LNCAP (cell line): ENCODE data around the gene KRT16.

Experiments used
- TF ChIP-seq, protein P1 (sequence below): fragments of 450-650 bp; IDR thresholded peaks from 2 replicates; pipeline ENCODE4 v1.5.1; 2017; ENCODE audit warnings: mild to moderate bottlenecking

Gene KRT16

DNA sequence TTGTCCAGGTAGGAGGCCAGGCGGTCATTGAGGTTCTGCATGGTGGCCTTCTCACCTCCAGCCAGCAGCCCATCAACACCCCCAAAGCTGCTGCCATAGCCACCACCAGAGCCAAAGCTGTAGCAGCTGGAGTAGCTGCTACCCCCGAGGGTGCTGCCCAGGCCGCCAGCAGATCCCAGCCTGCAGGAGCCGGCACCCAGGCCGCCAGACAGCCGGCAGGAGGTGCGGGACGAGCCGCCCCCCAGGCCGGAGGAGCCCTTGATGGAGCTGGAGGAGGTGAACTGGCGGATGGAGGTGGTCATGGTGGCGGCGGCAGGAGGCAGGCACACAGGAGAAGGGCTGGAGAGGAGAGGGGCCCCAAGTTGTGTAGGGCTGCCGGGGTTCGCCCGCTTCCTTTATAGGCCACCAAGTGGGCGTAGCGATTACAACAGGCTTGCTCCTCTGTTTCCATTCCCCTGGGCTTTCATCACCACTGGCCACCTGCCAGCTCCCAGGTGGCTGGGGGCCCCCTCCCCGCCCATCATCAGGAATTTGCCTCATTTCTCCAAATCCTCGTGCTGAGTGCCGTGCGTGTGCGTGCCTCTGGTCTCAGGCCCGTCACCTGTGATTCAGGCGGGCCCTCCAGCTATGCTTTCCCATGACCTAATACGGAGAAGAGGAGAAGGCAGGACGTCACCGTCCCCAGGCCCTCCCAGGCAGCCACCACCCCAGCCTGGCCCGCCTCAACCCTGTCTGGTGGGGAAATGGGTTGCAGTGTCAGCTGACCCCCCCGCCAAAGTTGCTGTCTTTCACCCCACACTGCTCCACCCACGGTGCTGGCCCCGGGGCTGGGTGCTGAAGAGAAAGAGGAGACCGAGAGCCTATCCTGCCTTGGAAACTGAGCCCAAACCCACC is 11.9 kb upstream of the KRT16 start, which contains the start of gene KRT17:
TSS of gene KRT17 (minus strand) at position 368 of the 894 bp plus-strand sequence. CDS start at position 302, 66 bp downstream.
- TF ChIP-seq, protein P1, sequence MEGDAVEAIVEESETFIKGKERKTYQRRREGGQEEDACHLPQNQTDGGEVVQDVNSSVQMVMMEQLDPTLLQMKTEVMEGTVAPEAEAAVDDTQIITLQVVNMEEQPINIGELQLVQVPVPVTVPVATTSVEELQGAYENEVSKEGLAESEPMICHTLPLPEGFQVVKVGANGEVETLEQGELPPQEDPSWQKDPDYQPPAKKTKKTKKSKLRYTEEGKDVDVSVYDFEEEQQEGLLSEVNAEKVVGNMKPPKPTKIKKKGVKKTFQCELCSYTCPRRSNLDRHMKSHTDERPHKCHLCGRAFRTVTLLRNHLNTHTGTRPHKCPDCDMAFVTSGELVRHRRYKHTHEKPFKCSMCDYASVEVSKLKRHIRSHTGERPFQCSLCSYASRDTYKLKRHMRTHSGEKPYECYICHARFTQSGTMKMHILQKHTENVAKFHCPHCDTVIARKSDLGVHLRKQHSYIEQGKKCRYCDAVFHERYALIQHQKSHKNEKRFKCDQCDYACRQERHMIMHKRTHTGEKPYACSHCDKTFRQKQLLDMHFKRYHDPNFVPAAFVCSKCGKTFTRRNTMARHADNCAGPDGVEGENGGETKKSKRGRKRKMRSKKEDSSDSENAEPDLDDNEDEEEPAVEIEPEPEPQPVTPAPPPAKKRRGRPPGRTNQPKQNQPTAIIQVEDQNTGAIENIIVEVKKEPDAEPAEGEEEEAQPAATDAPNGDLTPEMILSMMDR = no peak

- TF ChIP-seq, protein P1 = no peak
Observed at GRCh38 chr17:41621916-41622315, 9.3 kb upstream of the KRT16 start.

GRCh38 chr17:41620583-41621434 is 8.2 kb upstream of the KRT16 start:
- TF ChIP-seq, protein P1 = no peak

- TF ChIP-seq, protein P1 = no peak
Observed at GRCh38 chr17:41619036-41619926, 6.7 kb upstream of the KRT16 start.

DNA sequence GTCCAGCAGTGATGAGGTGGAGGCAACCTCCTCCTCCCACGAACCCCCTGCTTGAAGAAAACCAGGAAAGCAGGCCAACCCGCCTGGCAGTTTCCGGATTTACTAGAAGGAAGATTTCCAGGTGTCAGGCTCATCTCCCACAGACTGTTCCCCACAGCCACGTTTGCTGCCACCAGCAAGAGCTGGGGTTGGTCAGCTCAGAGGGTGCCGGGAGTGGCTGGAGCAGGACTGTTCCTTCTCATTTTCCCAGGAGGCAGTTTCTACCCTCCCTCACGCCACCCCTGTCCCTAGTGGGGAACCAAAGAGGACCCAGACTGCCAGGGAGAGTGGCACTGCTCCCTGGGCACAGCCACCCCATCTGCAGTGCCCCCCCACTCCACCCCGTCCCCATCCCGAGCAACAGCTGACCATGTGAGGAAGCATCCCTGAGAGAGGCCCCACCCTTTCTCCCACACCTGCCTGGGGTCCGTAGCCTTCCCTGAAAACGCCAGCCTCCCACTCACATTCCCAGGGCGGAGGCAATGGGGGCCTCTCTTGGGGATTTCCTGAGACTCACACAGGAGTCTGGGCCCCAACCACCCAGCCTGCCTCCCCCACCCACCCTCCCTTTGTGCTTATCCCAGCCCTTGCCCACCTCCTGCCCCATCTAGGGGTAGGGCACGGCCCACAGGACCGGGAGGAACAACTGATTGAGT is 5.9 kb upstream of the KRT16 start:
- TF ChIP-seq, protein P1 = no peak

DNA sequence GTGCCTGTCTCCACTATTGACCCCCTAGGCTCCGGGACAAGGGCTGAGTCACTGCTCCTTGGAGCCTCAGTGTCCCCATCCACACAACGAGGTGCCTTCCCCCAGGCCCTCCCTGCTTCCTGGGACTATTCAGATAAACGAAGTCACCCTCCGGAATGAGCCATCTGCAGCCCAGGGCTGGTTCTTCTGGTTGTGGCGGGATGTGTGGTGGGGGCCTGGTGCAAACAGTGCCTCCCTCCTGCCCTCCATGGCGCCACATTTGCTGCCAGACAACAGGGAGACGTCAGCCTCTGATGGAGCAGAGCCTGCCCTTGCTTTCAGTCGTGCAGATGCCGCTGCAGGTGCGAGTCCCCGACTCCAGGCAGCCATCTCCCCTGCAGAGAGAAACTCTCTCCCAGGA is 5.1 kb upstream of the KRT16 start:
- TF ChIP-seq, protein P1 = no peak
